Liver (tissue), 3 donors: Measurements from ENCODE around the gene XYLT2.

Source experiments
- FOXA1 ChIP-seq: IDR thresholded peaks from 2 replicates; pipeline ENCODE4 v1.6.1; 2016; ENCODE audit warnings: antibody characterized with exemption
- GABPA ChIP-seq, 2 donors: IDR thresholded peaks in 1 of 2; conservative IDR thresholded peaks in 1 of 2; 2 replicates each; pipeline ENCODE4 v1.6.1; 2016; ENCODE audit warnings: antibody characterized with exemption in 2 of 2, mild to moderate bottlenecking in 1 of 2, moderate library complexity in 1 of 2
- JUND ChIP-seq, 2 donors: IDR thresholded peaks; 2 replicates each; pipeline ENCODE4 v1.6.1; 2016; ENCODE audit warnings: antibody characterized with exemption in 2 of 2
- NR2F2 ChIP-seq: IDR thresholded peaks from 2 replicates; pipeline ENCODE4 v1.6.1; 2016; ENCODE audit warnings: antibody characterized with exemption
- RAD21 ChIP-seq, 2 donors: IDR thresholded peaks; 2 replicates each; pipeline ENCODE4 v1.6.1; 2016; ENCODE audit warnings: antibody characterized with exemption in 2 of 2, mild to moderate bottlenecking in 2 of 2
- RXRA ChIP-seq, 2 donors: IDR thresholded peaks; 2 replicates each; pipeline ENCODE4 v1.6.1; 2017 to 2018; ENCODE audit warnings: antibody characterized with exemption in 2 of 2, mild to moderate bottlenecking in 1 of 2
- SP1 ChIP-seq: IDR thresholded peaks from 2 replicates; pipeline ENCODE4 v1.6.1; 2018; ENCODE audit warnings: antibody characterized with exemption, mild to moderate bottlenecking
- TAF1 ChIP-seq: conservative IDR thresholded peaks from 2 replicates; pipeline ENCODE4 v1.6.1; 2016; ENCODE audit warnings: antibody characterized with exemption, mild to moderate bottlenecking
- YY1 ChIP-seq: IDR thresholded peaks from 2 replicates; pipeline ENCODE4 v1.6.1; 2016; ENCODE audit warnings: antibody characterized with exemption, mild to moderate bottlenecking
- TF ChIP-seq, protein P1 (sequence below): fragments of 150-350 bp; IDR thresholded peaks from 2 replicates; pipeline ENCODE4 v1.5.1; 2017; ENCODE audit warnings: improper control_type of control experiment, low read depth, low read length; ENCODE audit not compliant: missing input control
- TF ChIP-seq, protein P2 (sequence below): IDR thresholded peaks from 2 replicates; pipeline ENCODE4 v1.6.1; 2016; ENCODE audit warnings: antibody characterized with exemption
- TF ChIP-seq, protein P3 (sequence below): IDR thresholded peaks from 2 replicates; pipeline ENCODE4 v1.6.1; 2016; ENCODE audit warnings: antibody characterized with exemption, mild to moderate bottlenecking
- TF ChIP-seq, protein P4 (sequence below): IDR thresholded peaks from 2 replicates; pipeline ENCODE4 v1.6.1; 2016; ENCODE audit warnings: antibody characterized with exemption
- donor health status: healthy.
- donor health status: healthy.

- TF ChIP-seq, protein P1, sequence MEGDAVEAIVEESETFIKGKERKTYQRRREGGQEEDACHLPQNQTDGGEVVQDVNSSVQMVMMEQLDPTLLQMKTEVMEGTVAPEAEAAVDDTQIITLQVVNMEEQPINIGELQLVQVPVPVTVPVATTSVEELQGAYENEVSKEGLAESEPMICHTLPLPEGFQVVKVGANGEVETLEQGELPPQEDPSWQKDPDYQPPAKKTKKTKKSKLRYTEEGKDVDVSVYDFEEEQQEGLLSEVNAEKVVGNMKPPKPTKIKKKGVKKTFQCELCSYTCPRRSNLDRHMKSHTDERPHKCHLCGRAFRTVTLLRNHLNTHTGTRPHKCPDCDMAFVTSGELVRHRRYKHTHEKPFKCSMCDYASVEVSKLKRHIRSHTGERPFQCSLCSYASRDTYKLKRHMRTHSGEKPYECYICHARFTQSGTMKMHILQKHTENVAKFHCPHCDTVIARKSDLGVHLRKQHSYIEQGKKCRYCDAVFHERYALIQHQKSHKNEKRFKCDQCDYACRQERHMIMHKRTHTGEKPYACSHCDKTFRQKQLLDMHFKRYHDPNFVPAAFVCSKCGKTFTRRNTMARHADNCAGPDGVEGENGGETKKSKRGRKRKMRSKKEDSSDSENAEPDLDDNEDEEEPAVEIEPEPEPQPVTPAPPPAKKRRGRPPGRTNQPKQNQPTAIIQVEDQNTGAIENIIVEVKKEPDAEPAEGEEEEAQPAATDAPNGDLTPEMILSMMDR: no peak
- TF ChIP-seq, protein P2, sequence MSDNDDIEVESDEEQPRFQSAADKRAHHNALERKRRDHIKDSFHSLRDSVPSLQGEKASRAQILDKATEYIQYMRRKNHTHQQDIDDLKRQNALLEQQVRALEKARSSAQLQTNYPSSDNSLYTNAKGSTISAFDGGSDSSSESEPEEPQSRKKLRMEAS: no peak
- TF ChIP-seq RAD21 (IDR thresholded peaks at IDR 0.05): no peak
- TF ChIP-seq, protein P3, sequence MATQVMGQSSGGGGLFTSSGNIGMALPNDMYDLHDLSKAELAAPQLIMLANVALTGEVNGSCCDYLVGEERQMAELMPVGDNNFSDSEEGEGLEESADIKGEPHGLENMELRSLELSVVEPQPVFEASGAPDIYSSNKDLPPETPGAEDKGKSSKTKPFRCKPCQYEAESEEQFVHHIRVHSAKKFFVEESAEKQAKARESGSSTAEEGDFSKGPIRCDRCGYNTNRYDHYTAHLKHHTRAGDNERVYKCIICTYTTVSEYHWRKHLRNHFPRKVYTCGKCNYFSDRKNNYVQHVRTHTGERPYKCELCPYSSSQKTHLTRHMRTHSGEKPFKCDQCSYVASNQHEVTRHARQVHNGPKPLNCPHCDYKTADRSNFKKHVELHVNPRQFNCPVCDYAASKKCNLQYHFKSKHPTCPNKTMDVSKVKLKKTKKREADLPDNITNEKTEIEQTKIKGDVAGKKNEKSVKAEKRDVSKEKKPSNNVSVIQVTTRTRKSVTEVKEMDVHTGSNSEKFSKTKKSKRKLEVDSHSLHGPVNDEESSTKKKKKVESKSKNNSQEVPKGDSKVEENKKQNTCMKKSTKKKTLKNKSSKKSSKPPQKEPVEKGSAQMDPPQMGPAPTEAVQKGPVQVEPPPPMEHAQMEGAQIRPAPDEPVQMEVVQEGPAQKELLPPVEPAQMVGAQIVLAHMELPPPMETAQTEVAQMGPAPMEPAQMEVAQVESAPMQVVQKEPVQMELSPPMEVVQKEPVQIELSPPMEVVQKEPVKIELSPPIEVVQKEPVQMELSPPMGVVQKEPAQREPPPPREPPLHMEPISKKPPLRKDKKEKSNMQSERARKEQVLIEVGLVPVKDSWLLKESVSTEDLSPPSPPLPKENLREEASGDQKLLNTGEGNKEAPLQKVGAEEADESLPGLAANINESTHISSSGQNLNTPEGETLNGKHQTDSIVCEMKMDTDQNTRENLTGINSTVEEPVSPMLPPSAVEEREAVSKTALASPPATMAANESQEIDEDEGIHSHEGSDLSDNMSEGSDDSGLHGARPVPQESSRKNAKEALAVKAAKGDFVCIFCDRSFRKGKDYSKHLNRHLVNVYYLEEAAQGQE: no peak
- TF ChIP-seq RXRA (IDR thresholded peaks at IDR 0.05): no peak
- no peak for TF ChIP-seq YY1
- TF ChIP-seq, protein P4, sequence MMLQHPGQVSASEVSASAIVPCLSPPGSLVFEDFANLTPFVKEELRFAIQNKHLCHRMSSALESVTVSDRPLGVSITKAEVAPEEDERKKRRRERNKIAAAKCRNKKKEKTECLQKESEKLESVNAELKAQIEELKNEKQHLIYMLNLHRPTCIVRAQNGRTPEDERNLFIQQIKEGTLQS: no peak
- no peak for TF ChIP-seq JUND (IDR thresholded peaks at IDR 0.05)
- TF ChIP-seq SP1: no peak
- no peak for TF ChIP-seq NR2F2
- TF ChIP-seq FOXA1: no peak
- no peak for TF ChIP-seq GABPA (IDR thresholded peaks at IDR 0.05 in 1 of 2, conservative IDR thresholded peaks at IDR 0.05 in 1 of 2)
- TF ChIP-seq TAF1: no peak
Measured at GRCh38 chr17:50350733-50351132, 4.8 kb downstream of the XYLT2 start.
